ENCODE data around the gene COX5B. TPM values are rescaled to one million over a fixed set of nuclear protein-coding genes. Genes with fewer than 3 reads are reported as not detected.
A peak's percentile ranks its signal among the peaks of the same experiment; 100 is the strongest.

The COX5B gene
- total and polyA plus RNA-seq, 2 donors = 247 to 253 TPM

GRCh38 chr2:97697252-97698235 is 51.7 kb downstream of the COX5B start:
- H3K27ac ChIP-seq (ENCODE audit: low read depth in 1 of 2, low read length in 1 of 2) = no peak overlapping the region
- DNase-seq (ENCODE audit: low read depth in 6 of 9, low spot score in 9 of 9) = peak; percentile 63 to 92 (median 80)
- no peaks in the 10 kb centered on the region for H3K9me3 ChIP-seq (ENCODE audit: control insufficient read depth in 2 of 2, insufficient read depth in 1 of 2, low read length in 1 of 2)
- no peak overlapping the region for H3K4me3 ChIP-seq (ENCODE audit: low read length in 2 of 2)
- H3K27me3 ChIP-seq (ENCODE audit: control insufficient read depth in 2 of 2, insufficient read depth in 1 of 2, low read length in 1 of 2) = no peaks in the 10 kb centered on the region
- no peaks in the 10 kb centered on the region for H3K36me3 ChIP-seq (ENCODE audit: control insufficient read depth in 2 of 2, insufficient read depth in 2 of 2, low read length in 1 of 2)
- H3K4me1 ChIP-seq (ENCODE audit: control insufficient read depth in 2 of 2, insufficient read depth in 2 of 2, low read length in 2 of 2) = peaks cover 0 to 9% of the 10 kb centered on the region in 2 donors
- WGBS = 32% methylated on average over 14 of the region's 14 CpGs

Other genes starting within 250 kb of the COX5B start
- 31.9 TPM for gene ANKRD36B, start 56.2 kb upstream of the COX5B start, total RNA-seq
- gene ANKRD36B, start 56.2 kb upstream of the COX5B start, polyA plus RNA-seq = 47.6 TPM
- 44.1 TPM for gene ACTR1B, start 18.0 kb downstream of the COX5B start, total RNA-seq
- gene ACTR1B, start 18.0 kb downstream of the COX5B start, polyA plus RNA-seq = 73.2 TPM
- 2.9 TPM for gene C2orf92, start 23.7 kb downstream of the COX5B start, total RNA-seq
- 13.1 TPM for gene C2orf92, start 23.7 kb downstream of the COX5B start, polyA plus RNA-seq
- gene ZAP70, start 67.5 kb downstream of the COX5B start, total RNA-seq = 160 TPM
- 217 TPM for gene ZAP70, start 67.5 kb downstream of the COX5B start, polyA plus RNA-seq

Measured in thymus (tissue), 11 donors.